Activated T-cell treated with anti-CD3 and anti-CD28 coated beads, Interleukin-2, amount 50 U/mL, for 48 hours (primary cell): ENCODE data around the gene DCTN2.

Source experiments
- DNase-seq, 2 experiments: peaks; one replicate each; pipeline ENCODE4 v3.0.0-alpha.2; 2020

The DCTN2 gene

DNA sequence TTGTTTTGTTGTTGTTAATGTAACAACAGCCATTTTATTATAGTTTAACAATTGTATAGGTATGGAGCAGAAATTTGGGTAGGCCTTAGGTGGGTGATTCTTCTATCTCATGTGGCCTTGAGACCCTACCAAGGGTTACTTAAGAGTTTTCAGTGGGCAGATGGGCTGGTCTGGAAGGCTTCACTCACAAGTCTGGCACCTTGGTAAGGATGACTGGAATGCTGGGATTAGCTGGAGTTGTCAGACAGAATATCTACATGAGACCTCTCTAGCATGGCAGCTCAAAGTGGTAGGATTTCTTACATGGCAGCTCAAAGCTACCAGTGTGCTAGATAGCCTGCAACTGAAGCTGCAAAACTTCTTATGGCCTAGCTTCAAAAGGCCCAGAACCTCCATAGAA, 61.3 kb downstream of the DCTN2 start:
- no peak for DNase-seq

DNA sequence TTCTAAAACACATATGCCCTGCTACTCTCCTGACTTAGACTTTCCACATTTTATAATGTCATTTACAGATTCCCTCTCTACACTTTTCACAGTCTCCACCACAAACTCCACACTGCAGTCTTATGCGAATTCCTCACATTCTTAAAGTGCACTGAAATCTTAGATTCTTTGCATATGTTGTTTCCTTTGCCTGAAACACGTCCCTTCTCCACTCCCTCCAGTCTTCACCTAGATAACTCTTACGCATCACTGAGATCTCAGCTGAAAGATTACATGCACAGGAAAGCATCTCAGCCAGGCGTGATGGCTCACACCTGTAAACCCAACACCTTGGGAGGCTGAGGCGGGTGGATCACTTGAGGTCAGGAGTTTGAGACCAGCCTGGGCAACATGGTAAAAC, 63.5 kb downstream of the DCTN2 start:
- DNase-seq = no peak

DNA sequence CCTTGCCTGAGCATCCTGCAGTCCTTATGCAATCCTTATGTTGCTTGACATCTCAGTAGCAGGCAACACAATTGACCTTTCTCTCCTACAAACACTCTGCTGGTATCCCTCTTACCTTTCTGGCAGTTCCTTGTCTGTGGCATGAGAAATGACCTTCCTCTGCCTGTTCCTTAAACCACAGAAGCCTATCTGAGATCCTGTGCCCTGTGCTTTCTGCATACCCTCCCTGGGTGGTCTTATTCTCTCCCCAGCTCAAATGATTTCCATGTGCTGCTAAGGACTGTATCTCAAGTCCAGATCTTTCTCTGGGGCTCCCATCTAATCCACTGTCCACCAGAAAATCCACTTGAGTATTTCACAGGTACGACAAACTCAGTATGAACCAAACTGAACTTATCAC, 65.3 kb downstream of the DCTN2 start:
- DNase-seq = no peak
